Neural progenitor cell (in vitro differentiated cells): ENCODE data around the gene ANKRD39. TPM values are rescaled to one million over a fixed set of nuclear protein-coding genes. Genes with fewer than 3 reads are reported as not detected.

ENCODE experiments used
- DNase-seq: peaks from one replicate; pipeline ENCODE4 v3.0.0-alpha.2; 2016; ENCODE audit warnings: low spot score
- H2AFZ ChIP-seq: fragments of 200-600 bp; sonication (generic); replicated peaks from 2 replicates; pipeline ENCODE4 v1.6.1; 2016; ENCODE audit warnings: antibody characterized with exemption
- H3F3A ChIP-seq: fragments of 200-600 bp; sonication (generic); 2 replicates; pipeline ENCODE4 v1.6.1; 2016; ENCODE audit warnings: antibody characterized with exemption, low read depth
- H3K27ac ChIP-seq: fragments of 200-600 bp; sonication (generic); 2 replicates; pipeline ENCODE4 v1.5.1; 2016; ENCODE audit warnings: mild to moderate bottlenecking
- H3K27me3 ChIP-seq: fragments of 200-600 bp; sonication (generic); 2 replicates; pipeline ENCODE4 v1.6.1; 2016; ENCODE audit warnings: mild to moderate bottlenecking, moderate library complexity
- H3K36me3 ChIP-seq: fragments of 200-600 bp; sonication (generic); 2 replicates; pipeline ENCODE4 v1.5.1; 2016
- H3K4me1 ChIP-seq: fragments of 200-600 bp; sonication (generic); 2 replicates; pipeline ENCODE4 v1.6.1; 2016; ENCODE audit warnings: mixed run types
- H3K4me2 ChIP-seq: fragments of 200-600 bp; sonication (generic); 2 replicates; pipeline ENCODE4 v1.6.1; 2016
- H3K4me3 ChIP-seq: fragments of 200-600 bp; sonication (generic); 2 replicates; pipeline ENCODE4 v1.5.1; 2016
- H3K79me2 ChIP-seq: fragments of 200-600 bp; sonication (generic); 2 replicates; pipeline ENCODE4 v1.6.1; 2016; ENCODE audit warnings: low read depth
- H3K9ac ChIP-seq: fragments of 200-600 bp; sonication (generic); 2 replicates; pipeline ENCODE4 v1.6.1; 2016
- H3K9me3 ChIP-seq: fragments of 200-600 bp; sonication (generic); 2 replicates; pipeline ENCODE4 v1.5.1; 2016; ENCODE audit warnings: low read depth
- H4K20me1 ChIP-seq: fragments of 200-600 bp; sonication (generic); 2 replicates; pipeline ENCODE4 v1.6.1; 2016; ENCODE audit warnings: low read depth
- H3K27ac Mint-ChIP-seq: 3 replicates; pipeline ENCODE4 v1.8.0; 2021; ENCODE audit warnings: mixed read lengths
- H3K27me3 Mint-ChIP-seq: 2 replicates; pipeline ENCODE4 v1.8.0; 2022; ENCODE audit warnings: low read depth, mild to moderate bottlenecking, inconsistent platforms, moderate library complexity, mixed read lengths; ENCODE audit not compliant: insufficient read depth
- H3K36me3 Mint-ChIP-seq: 3 replicates; pipeline ENCODE4 v1.8.0; 2021; ENCODE audit warnings: mixed read lengths
- H3K4me1 Mint-ChIP-seq: 3 replicates; pipeline ENCODE4 v1.8.0; 2021; ENCODE audit warnings: mixed read lengths
- H3K4me3 Mint-ChIP-seq: 3 replicates; pipeline ENCODE4 v1.8.0; 2021; ENCODE audit warnings: mild to moderate bottlenecking, moderate library complexity, mixed read lengths
- H3K9me3 Mint-ChIP-seq: 3 replicates; pipeline ENCODE4 v1.8.0; 2020; ENCODE audit warnings: mixed read lengths
- CTCF ChIP-seq: fragments of 200-600 bp; sonication (generic); IDR thresholded peaks from 2 replicates; pipeline ENCODE4 v1.5.1; 2017; ENCODE audit warnings: antibody characterized with exemption, mild to moderate bottlenecking
- EZH2 ChIP-seq: fragments of 200-600 bp; sonication (generic); IDR thresholded peaks from 2 replicates; pipeline ENCODE4 v1.6.1; 2017; ENCODE audit warnings: antibody characterized with exemption, mild to moderate bottlenecking, moderate library complexity
- EZH2phosphoT487 ChIP-seq: fragments of 200-600 bp; sonication (generic); IDR thresholded peaks from 2 replicates; pipeline ENCODE4 v1.6.1; 2017; ENCODE audit warnings: antibody characterized with exemption
- microRNA counts: library from miRNA; unstranded; fragments of <30 nt; microRNA quantifications from one replicate; lab custom pipeline; 2016
- microRNA-seq: library from miRNA; unstranded; fragments of <30 nt; microRNA quantifications from one replicate; pipeline ENCODE4, GENCODE V29; 2016
- small RNA-seq: library from RNA; depleted of rRNA; stranded (forward); fragments of <200 nt; gene quantifications from one replicate; pipeline ENCODE3, GENCODE V24; 2015
- total RNA-seq: library from RNA; depleted of rRNA; stranded (reverse); fragments of >200 nt; gene quantifications from 2 replicates; pipeline ENCODE4 v1.2.3, GENCODE V29; 2015; ENCODE audit warnings: low replicate concordance

The ANKRD39 gene
- total RNA-seq, 1 donor from 2014 or later = 4.0 TPM

- Mint-ChIP-seq H3K4me3 (no peak overlapping the region), H3K4me1 (no peaks in the 10 kb centered on the region), H3K36me3 (peaks cover 3% of the 10 kb centered on the region), H3K27me3 (peaks cover 3% of the 10 kb centered on the region), H3K27ac (no peak overlapping the region), H3K9me3 (no peaks in the 10 kb centered on the region)
- Histone ChIP-seq H3K4me2 (no peak overlapping the region), H3K4me1 (no peaks in the 10 kb centered on the region), H3K79me2 (no peaks in the 10 kb centered on the region), H2AFZ (no peak overlapping the region), H4K20me1 (peaks cover 12% of the 10 kb centered on the region), H3F3A (peaks cover 16% of the 10 kb centered on the region), H3K9ac (no peak overlapping the region), H3K9me3 (no peaks in the 10 kb centered on the region), H3K27me3 (no peaks in the 10 kb centered on the region), H3K27ac (no peak overlapping the region), H3K4me3 (no peak overlapping the region), H3K36me3 (peaks cover 3% of the 10 kb centered on the region)
- TF ChIP-seq CTCF (no peak), EZH2 (no peak), EZH2phosphoT487 (no peak)
- DNase-seq = no peak
These were observed 58.2 kb downstream of the ANKRD39 start for GRCh38 chr2:96799623-96799935.

DNA sequence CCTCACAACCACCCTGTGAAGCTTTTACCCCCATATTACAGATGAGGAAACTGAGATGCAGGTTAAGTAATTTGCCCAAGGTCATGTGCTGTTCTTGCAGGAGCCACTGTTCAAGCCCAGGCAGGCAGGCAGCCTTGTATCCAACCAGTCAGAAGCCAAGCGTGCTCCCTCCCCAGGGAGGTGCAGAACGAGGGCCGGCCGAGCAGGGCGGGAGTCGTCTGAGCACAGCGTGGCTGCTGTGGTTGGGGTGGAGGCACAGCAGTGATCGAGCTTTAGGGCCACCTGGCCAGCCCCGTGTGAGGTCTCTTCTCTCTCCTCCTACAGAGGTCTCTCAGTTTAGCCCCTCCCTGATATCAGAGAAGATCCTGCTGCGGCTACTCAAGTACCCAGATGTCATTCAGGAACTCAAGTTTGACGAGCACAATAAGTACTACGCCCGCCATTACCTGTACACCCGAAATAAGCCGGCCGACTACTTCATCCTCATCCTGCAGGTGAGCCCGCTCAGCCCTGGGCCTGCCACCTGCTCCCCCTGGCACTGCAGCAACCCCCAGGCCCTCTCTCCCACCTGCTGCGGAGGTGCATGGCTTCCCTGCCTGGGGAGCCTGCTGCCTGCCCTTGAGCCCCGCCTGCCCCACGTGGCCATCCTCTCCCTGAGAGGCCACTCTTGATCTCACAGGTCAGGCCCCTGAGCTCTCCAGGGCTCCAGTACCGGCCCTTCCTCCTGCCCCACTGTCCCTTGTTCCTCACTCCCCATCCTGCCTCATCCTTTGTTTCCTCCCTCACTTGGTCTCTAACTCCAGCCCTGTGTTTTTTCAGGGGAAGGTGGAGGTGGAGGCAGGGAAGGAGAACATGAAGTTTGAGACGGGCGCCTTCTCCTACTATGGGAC, 58.8 kb downstream of the ANKRD39 start:
- Histone ChIP-seq H3K79me2 (no peaks in the 10 kb centered on the region), H3K9ac (no peak overlapping the region), H3K27me3 (no peaks in the 10 kb centered on the region), H3K4me2 (no peak overlapping the region), H3F3A (peaks cover 16% of the 10 kb centered on the region), H3K9me3 (no peaks in the 10 kb centered on the region), H3K4me1 (no peaks in the 10 kb centered on the region), H3K27ac (no peak overlapping the region), H3K4me3 (no peak overlapping the region), H4K20me1 (peaks cover 12% of the 10 kb centered on the region), H3K36me3 (peaks cover 3% of the 10 kb centered on the region), H2AFZ (no peak overlapping the region)
- Mint-ChIP-seq H3K9me3 (no peaks in the 10 kb centered on the region), H3K4me1 (peaks cover 2% of the 10 kb centered on the region), H3K36me3 (peaks cover 3% of the 10 kb centered on the region), H3K4me3 (no peak overlapping the region), H3K27me3 (peaks cover 3% of the 10 kb centered on the region), H3K27ac (no peak overlapping the region)
- TF ChIP-seq CTCF = no peak
- no peak for DNase-seq

MicroRNA genes within 50 kb of the gene (microRNA counts, 767-probe panel; counts per million panel counts)
- microRNA hsa-miR-3127-5p (lab: Ali Mortazavi, UCI) = 460 counts per million, percentile 90 among the panel's probes with 10 or more counts

Small RNA genes within 50 kb of the gene (microRNA-seq; reads per million reads assigned to microRNA genes)
- not detected for gene MIR3127

Small RNA genes within 50 kb of the gene (small RNA-seq; reads per million reads assigned to genes)
- gene MIR3127 = 0.20 reads per million

Other genes with a start within 250 kb of the ANKRD39 start
- 32.9 and 44.3 TPM in 2 replicates for gene KANSL3, start 219.7 kb downstream of the ANKRD39 start, total RNA-seq
- gene FER1L5, start 215.3 kb downstream of the ANKRD39 start, total RNA-seq = 1.2 and 1.7 TPM in 2 replicates
- gene LMAN2L, start 118.0 kb downstream of the ANKRD39 start, total RNA-seq = 25.9 and 39.8 TPM in 2 replicates
- gene CNNM4, start 97.1 kb downstream of the ANKRD39 start, total RNA-seq = 15.5 and 24.4 TPM in 2 replicates
- 11.1 and 20.2 TPM in 2 replicates for gene CNNM3, start 41.7 kb downstream of the ANKRD39 start, total RNA-seq
- 10.8 and 11.4 TPM in 2 replicates for gene ANKRD23, start 14.0 kb downstream of the ANKRD39 start, total RNA-seq
- gene SEMA4C, start 12.1 kb upstream of the ANKRD39 start, total RNA-seq = 39.1 and 103 TPM in 2 replicates
- gene FAM178B, start 128.6 kb upstream of the ANKRD39 start, total RNA-seq = not detected in 2 replicates
- gene FAHD2B, start 236.9 kb upstream of the ANKRD39 start, total RNA-seq = 13.0 and 24.3 TPM in 2 replicates